WTC11 (cell line): ENCODE results near the gene RPRD1A. TPM values are rescaled to one million over a fixed set of nuclear protein-coding genes. Genes with fewer than 3 reads are reported as not detected.

Source experiments
- ATAC-seq: fragments of 200-7000 bp; cut with Tn5 transposase; 2 replicates; pipeline ENCODE4 v1.10.0; 2021; ENCODE audit warnings: mild to moderate bottlenecking, moderate library complexity
- CTCF ChIA-PET: fragments of 300-600 bp; sonication (Branson Sonifier 250); formaldehyde crosslinking; loops from one replicate; lab custom pipeline; 2021; ENCODE audit warnings: antibody characterized with exemption; lab: Charles Lee
- POLR2A ChIA-PET: fragments of 350-600 bp; sonication (Branson Sonifier 250); formaldehyde crosslinking; loops from one replicate; lab custom pipeline; 2021; ENCODE audit warnings: antibody characterized with exemption; lab: Charles Lee
- DNase-seq: peaks from one replicate; pipeline ENCODE4 v3.0.0; 2021; ENCODE audit warnings: low spot score
- H3K27ac Mint-ChIP-seq: 2 replicates; pipeline ENCODE4 v1.8.0; 2021; ENCODE audit warnings: mixed read lengths
- H3K27me3 Mint-ChIP-seq: 2 replicates; pipeline ENCODE4 v1.8.0; 2021; ENCODE audit warnings: low read depth, mild to moderate bottlenecking, moderate library complexity, mixed read lengths
- H3K36me3 Mint-ChIP-seq: 2 replicates; pipeline ENCODE4 v1.8.0; 2021; ENCODE audit warnings: mixed read lengths
- H3K4me1 Mint-ChIP-seq: 2 replicates; pipeline ENCODE4 v1.8.0; 2022; ENCODE audit warnings: mixed read lengths
- H3K4me3 Mint-ChIP-seq: 2 replicates; pipeline ENCODE4 v1.8.0; 2021; ENCODE audit warnings: mild to moderate bottlenecking, moderate library complexity, mixed read lengths
- H3K9me3 Mint-ChIP-seq: 2 replicates; pipeline ENCODE4 v1.8.0; 2021; ENCODE audit warnings: mixed read lengths
- AFF4 ChIP-seq: sonication (generic); formaldehyde crosslinking; IDR thresholded peaks from 2 replicates; pipeline ENCODE4 v1.8.1; 2023; ENCODE audit warnings: mild to moderate bottlenecking, missing genetic modification reagents, borderline replicate concordance
- ATF2 ChIP-seq: sonication (generic); formaldehyde crosslinking; IDR thresholded peaks from 2 replicates; pipeline ENCODE4 v1.8.1; 2022; ENCODE audit warnings: low read depth, missing genetic modification reagents, borderline replicate concordance
- ETV6 ChIP-seq: sonication (generic); formaldehyde crosslinking; IDR thresholded peaks from 2 replicates; pipeline ENCODE4 v1.8.1; 2022; ENCODE audit warnings: mild to moderate bottlenecking, missing genetic modification reagents
- FOXK1 ChIP-seq: sonication (generic); formaldehyde crosslinking; IDR thresholded peaks from 2 replicates; pipeline ENCODE4 v1.8.0; 2022; ENCODE audit warnings: mild to moderate bottlenecking, moderate library complexity, missing genetic modification reagents
- NFE2L1 ChIP-seq: sonication (generic); formaldehyde crosslinking; IDR thresholded peaks from 2 replicates; pipeline ENCODE4 v1.8.1; 2023; ENCODE audit warnings: missing genetic modification reagents
- NR3C1 ChIP-seq: sonication (generic); formaldehyde crosslinking; conservative IDR thresholded peaks from 2 replicates; pipeline ENCODE4 v1.8.1; 2023; ENCODE audit warnings: low read depth, mild to moderate bottlenecking, missing genetic modification reagents
- OVOL2 ChIP-seq: fragments of 250-450 bp; sonication (Bioruptor Pico); IDR thresholded peaks from 2 replicates; pipeline ENCODE4 v1.9.0; 2021; ENCODE audit warnings: mild to moderate bottlenecking, borderline replicate concordance
- total RNA-seq: library from RNA; stranded (reverse); gene quantifications from 3 replicates; pipeline ENCODE4 v1.2.3, GENCODE V29; 2021
- TF ChIP-seq, protein P1 (sequence below): fragments of 250-450 bp; sonication (Bioruptor Pico); IDR thresholded peaks from 2 replicates; pipeline ENCODE4 v2.1.2; 2022; ENCODE audit warnings: mild to moderate bottlenecking, moderate library complexity
- TF ChIP-seq, protein P2 (sequence below): sonication (generic); formaldehyde crosslinking; IDR thresholded peaks from 2 replicates; pipeline ENCODE4 v1.8.0; 2022; ENCODE audit warnings: mild to moderate bottlenecking, missing genetic modification reagents

The RPRD1A gene
- total RNA-seq, 1 experiment from 2014 or later: 115 TPM

GRCh38 chr18:36108196-36108595 lies 40.8 kb upstream of the RPRD1A start (continued):
- TF ChIP-seq AFF4 (CRISPR knock-in tag) (no peak), FOXK1 (CRISPR knock-in tag) (no peak), OVOL2 (CRISPR knock-in tag) (no peak)
- TF ChIP-seq, protein P1, sequence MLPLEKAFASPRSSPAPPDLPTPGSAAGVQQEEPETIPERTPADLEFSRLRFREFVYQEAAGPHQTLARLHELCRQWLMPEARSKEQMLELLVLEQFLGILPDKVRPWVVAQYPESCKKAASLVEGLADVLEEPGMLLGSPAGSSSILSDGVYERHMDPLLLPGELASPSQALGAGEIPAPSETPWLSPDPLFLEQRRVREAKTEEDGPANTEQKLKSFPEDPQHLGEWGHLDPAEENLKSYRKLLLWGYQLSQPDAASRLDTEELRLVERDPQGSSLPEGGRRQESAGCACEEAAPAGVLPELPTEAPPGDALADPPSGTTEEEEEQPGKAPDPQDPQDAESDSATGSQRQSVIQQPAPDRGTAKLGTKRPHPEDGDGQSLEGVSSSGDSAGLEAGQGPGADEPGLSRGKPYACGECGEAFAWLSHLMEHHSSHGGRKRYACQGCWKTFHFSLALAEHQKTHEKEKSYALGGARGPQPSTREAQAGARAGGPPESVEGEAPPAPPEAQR (CRISPR knock-in tag): no peak

GRCh38 chr18:36107477-36107876 lies 40.1 kb upstream of the RPRD1A start:
- H3K9me3 Mint-ChIP-seq: peaks cover 15% of the 10 kb centered on the region
- ChIA-PET POLR2A (no interaction called here), CTCF (no interaction called here)
- no peak overlapping the region for H3K27ac Mint-ChIP-seq
- peaks cover 18% of the 10 kb centered on the region for H3K36me3 Mint-ChIP-seq
- H3K4me1 Mint-ChIP-seq: no peaks in the 10 kb centered on the region
- TF ChIP-seq NFE2L1: no peak
- TF ChIP-seq, all 79 proteins: peak for 0
- no peak for ATAC-seq
- Mint-ChIP-seq H3K27me3 (no peaks in the 10 kb centered on the region; the same call in 1 of the 2 replicates), H3K4me3 (no peak overlapping the region)
- DNase-seq: no peak

DNA sequence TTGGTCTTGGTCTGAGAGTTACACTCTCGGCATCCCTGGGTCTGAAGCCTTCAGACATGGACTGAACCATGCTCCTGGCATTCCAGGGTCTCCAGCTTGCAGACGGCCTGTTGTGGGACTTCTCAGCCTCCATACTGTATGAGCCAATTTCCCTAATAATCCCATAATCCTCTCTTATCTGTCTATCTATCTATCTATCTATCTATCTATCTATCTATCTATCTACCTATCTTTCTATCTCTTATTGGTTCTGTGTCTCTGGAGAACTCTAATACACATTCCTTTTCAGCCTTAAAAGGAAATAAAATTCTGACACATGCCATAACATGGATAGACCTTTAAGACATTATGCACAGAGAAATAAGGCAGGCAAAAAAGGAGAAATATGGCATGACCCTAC lies 37.4 kb upstream of the RPRD1A start:
- Mint-ChIP-seq H3K4me3 (no peak overlapping the region), H3K9me3 (peaks cover 33% of the 10 kb centered on the region), H3K27ac (no peak overlapping the region), H3K4me1 (no peaks in the 10 kb centered on the region), H3K36me3 (peaks cover 12% of the 10 kb centered on the region), H3K27me3 (peaks cover 2% of the 10 kb centered on the region; the same call in 1 of the 2 replicates)
- ChIA-PET POLR2A (no interaction called here), CTCF (interaction anchor here (1.8 kb wide), 1 partner anchor 9 kb away, joined by 9 read pairs; no protein-coding TSS in a partner anchor)
- ATAC-seq: no peak
- no peak for TF ChIP-seq ETV6
- no peak for TF ChIP-seq ATF2 (CRISPR knock-in tag)
- TF ChIP-seq AFF4 (CRISPR knock-in tag): no peak
- TF ChIP-seq, protein P2, sequence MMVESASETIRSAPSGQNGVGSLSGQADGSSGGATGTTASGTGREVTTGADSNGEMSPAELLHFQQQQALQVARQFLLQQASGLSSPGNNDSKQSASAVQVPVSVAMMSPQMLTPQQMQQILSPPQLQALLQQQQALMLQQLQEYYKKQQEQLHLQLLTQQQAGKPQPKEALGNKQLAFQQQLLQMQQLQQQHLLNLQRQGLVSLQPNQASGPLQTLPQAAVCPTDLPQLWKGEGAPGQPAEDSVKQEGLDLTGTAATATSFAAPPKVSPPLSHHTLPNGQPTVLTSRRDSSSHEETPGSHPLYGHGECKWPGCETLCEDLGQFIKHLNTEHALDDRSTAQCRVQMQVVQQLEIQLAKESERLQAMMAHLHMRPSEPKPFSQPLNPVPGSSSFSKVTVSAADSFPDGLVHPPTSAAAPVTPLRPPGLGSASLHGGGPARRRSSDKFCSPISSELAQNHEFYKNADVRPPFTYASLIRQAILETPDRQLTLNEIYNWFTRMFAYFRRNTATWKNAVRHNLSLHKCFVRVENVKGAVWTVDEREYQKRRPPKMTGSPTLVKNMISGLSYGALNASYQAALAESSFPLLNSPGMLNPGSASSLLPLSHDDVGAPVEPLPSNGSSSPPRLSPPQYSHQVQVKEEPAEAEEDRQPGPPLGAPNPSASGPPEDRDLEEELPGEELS (CRISPR knock-in tag): no peak
- TF ChIP-seq NR3C1 (CRISPR knock-in tag): no peak
- no peak for DNase-seq
